ENCODE data around the gene IGSF3. TPM values are rescaled to one million over a fixed set of nuclear protein-coding genes. Genes with fewer than 3 reads are reported as not detected.

IGSF3 gene
- total RNA-seq, 4 donors from 2014 or later = 1.2 to 3.9 (median 3.2) TPM

- Histone ChIP-seq H3K27me3 (no peaks in the 10 kb centered on the region), H3K4me1 (no peaks in the 10 kb centered on the region), H3K27ac (no peak overlapping the region), H3K4me3 (no peak overlapping the region), H3K36me3 (peaks cover 3 to 50% (median 5%) of the 10 kb centered on the region in 3 donors), H3K9me3 (no peaks in the 10 kb centered on the region)
- WGBS, 2 donors = 89 to 93% methylated on average over 7 to 8 of the region's 8 CpGs
- no peak for DNase-seq (ENCODE audit: low spot score in 2 of 2)
- no peak for TF ChIP-seq EP300 (IDR thresholded peaks at IDR 0.05)
- no peak for TF ChIP-seq CTCF (IDR thresholded peaks at IDR 0.05)
- TF ChIP-seq POLR2A (IDR thresholded peaks at IDR 0.05) = no peak
These were observed 122.8 kb downstream of the IGSF3 start for GRCh38 chr1:116544588-116545358.

GRCh38 chr1:116540088-116540487, 127.4 kb downstream of the IGSF3 start:
- Histone ChIP-seq H3K27me3 (no peaks in the 10 kb centered on the region), H3K36me3 (peaks cover 3 to 81% (median 5%) of the 10 kb centered on the region in 3 donors), H3K4me3 (no peak overlapping the region), H3K4me1 (peaks cover 0 to 5% (median 0%) of the 10 kb centered on the region in 4 donors), H3K27ac (no peak overlapping the region), H3K9me3 (no peaks in the 10 kb centered on the region)
- DNase-seq (ENCODE audit: low spot score in 2 of 2) = no peak
- no peak for TF ChIP-seq EP300 (IDR thresholded peaks at IDR 0.05)
- no peak for TF ChIP-seq CTCF (IDR thresholded peaks at IDR 0.05)
- TF ChIP-seq POLR2A (IDR thresholded peaks at IDR 0.05) = no peak

GRCh38 chr1:116538544-116538943, 129.0 kb downstream of the IGSF3 start:
- Histone ChIP-seq H3K27ac (no peak overlapping the region), H3K27me3 (no peaks in the 10 kb centered on the region), H3K9me3 (no peaks in the 10 kb centered on the region), H3K4me1 (peaks cover 0 to 5% (median 0%) of the 10 kb centered on the region in 4 donors), H3K4me3 (no peak overlapping the region), H3K36me3 (peaks cover 3 to 82% (median 5%) of the 10 kb centered on the region in 3 donors)
- WGBS, 2 donors = 95 to 100% methylated on average over 1 of the region's 1 CpG
- no peak for DNase-seq (ENCODE audit: low spot score in 2 of 2)
- no peak for TF ChIP-seq EP300 (IDR thresholded peaks at IDR 0.05)

GRCh38 chr1:116537898-116538297, 129.6 kb downstream of the IGSF3 start:
- TF ChIP-seq POLR2A (IDR thresholded peaks at IDR 0.05) (no peak), EP300 (IDR thresholded peaks at IDR 0.05) (no peak), CTCF (IDR thresholded peaks at IDR 0.05) (no peak)
- no peak for DNase-seq (ENCODE audit: low spot score in 2 of 2)
- Histone ChIP-seq H3K27me3 (no peaks in the 10 kb centered on the region), H3K36me3 (peaks cover 0 to 82% (median 4%) of the 10 kb centered on the region in 3 donors), H3K9me3 (no peaks in the 10 kb centered on the region), H3K27ac (no peak overlapping the region), H3K4me1 (peaks cover 0 to 5% (median 0%) of the 10 kb centered on the region in 4 donors), H3K4me3 (no peak overlapping the region)
- WGBS, 2 donors = 72 to 82% methylated on average over 1 of the region's 1 CpG

- H3K4me1 ChIP-seq = peaks cover 0 to 5% (median 0%) of the 10 kb centered on the region in 4 donors
- no peaks in the 10 kb centered on the region for H3K9me3 ChIP-seq
- no peak overlapping the region for H3K4me3 ChIP-seq
- DNase-seq (ENCODE audit: low spot score in 2 of 2) = no peak
- H3K27me3 ChIP-seq = no peaks in the 10 kb centered on the region
- H3K36me3 ChIP-seq = peaks cover 0 to 82% (median 0%) of the 10 kb centered on the region in 3 donors
- H3K27ac ChIP-seq = no peak overlapping the region
- 64 to 75% methylated on average over 3 of the region's 3 CpGs for WGBS, 2 donors
- TF ChIP-seq CTCF (IDR thresholded peaks at IDR 0.05) (no peak), EP300 (IDR thresholded peaks at IDR 0.05) (no peak), POLR2A (IDR thresholded peaks at IDR 0.05) (no peak)
These were observed 130.3 kb downstream of the IGSF3 start for GRCh38 chr1:116537040-116537831.
